ENCODE measurements around the gene CDH20. TPM values are rescaled to one million over a fixed set of nuclear protein-coding genes. Genes with fewer than 3 reads are reported as not detected.

CDH20 gene
- polyA plus RNA-seq, 1 donor (not counting 4 experiments of a cell fraction or from before 2014, with no cell fraction given): not detected

- no peak overlapping the region for H2AFZ ChIP-seq (ENCODE audit: control insufficient read depth, low read length)
- no peak for DNase-seq (ENCODE audit: low read depth, low spot score)
- no peak overlapping the region for H3K27ac ChIP-seq (ENCODE audit: control insufficient read depth, insufficient read depth, low read length)
- no peaks in the 10 kb centered on the region for H4K20me1 ChIP-seq (ENCODE audit: control insufficient read depth, extremely low read depth, insufficient read depth, low read length)
- no peak overlapping the region for H3K9ac ChIP-seq (ENCODE audit: control insufficient read depth, extremely low read depth, insufficient read depth, low read length)
- no peaks in the 10 kb centered on the region for H3K36me3 ChIP-seq (ENCODE audit: control insufficient read depth in 2 of 2, extremely low read depth in 1 of 2, insufficient read depth in 2 of 2, low read length in 2 of 2)
- H3K79me2 ChIP-seq (ENCODE audit: control insufficient read depth, insufficient read depth, low read length): no peaks in the 10 kb centered on the region
- TF ChIP-seq CTCF (optimal IDR thresholded peaks at IDR 0.05 in 1 of 3, IDR thresholded peaks at IDR 0.05 in 1 of 3, conservative IDR thresholded peaks at IDR 0.05 in 1 of 3; ENCODE audit: extremely low read depth in 1 of 3, insufficient read depth in 2 of 3, low read length in 3 of 3) (no peak), EZH2 (IDR thresholded peaks at IDR 0.05; ENCODE audit: low read length) (no peak)
- H3K27me3 ChIP-seq (ENCODE audit: control insufficient read depth, extremely low read depth, insufficient read depth, low read length): no peaks in the 10 kb centered on the region
- no peak for FAIRE-seq
- H3K4me2 ChIP-seq (ENCODE audit: control insufficient read depth, extremely low read depth, insufficient read depth, low read depth, low read length): no peak overlapping the region
- H3K4me3 ChIP-seq (ENCODE audit: control insufficient read depth in 2 of 3, extremely low read depth in 1 of 3, insufficient read depth in 2 of 3, low read depth in 1 of 3, low read length in 3 of 3): no peak overlapping the region
- no peaks in the 10 kb centered on the region for H3K9me1 ChIP-seq (ENCODE audit: control insufficient read depth, extremely low read depth, insufficient read depth, low read length)
- no peaks in the 10 kb centered on the region for H3K4me1 ChIP-seq (ENCODE audit: control insufficient read depth, extremely low read depth, insufficient read depth, low read length)
- dilution Hi-C loops (cut with MboI; ENCODE audit: extremely low pct_ligation_motif_present, low sequenced_read_pairs): no loop called here
- no peaks in the 10 kb centered on the region for H3K9me3 ChIP-seq (ENCODE audit: control insufficient read depth, low read depth, low read length)
Measured at GRCh38 chr18:61535401-61535800, 202.2 kb downstream of the CDH20 start.

DNA sequence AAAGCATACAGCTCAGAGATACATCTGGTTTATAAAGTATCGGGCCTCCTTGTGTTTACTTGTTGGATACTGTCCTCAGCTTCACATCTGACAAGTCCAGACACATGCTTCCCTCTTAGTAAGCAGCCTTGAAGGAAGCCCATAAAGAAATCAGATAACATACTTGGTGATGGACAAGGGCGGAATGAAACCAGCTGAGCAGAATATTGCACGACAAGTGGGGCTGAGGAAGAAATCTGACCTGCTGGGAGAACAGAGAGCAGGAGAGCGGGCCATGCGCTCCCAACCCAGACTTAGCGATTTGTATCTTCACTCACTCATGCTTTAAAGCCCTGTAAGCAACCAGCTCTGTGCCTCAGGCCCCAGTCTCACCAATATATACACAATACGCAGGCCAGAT is 208.4 kb downstream of the CDH20 start:
- TF ChIP-seq EZH2 (IDR thresholded peaks at IDR 0.05; ENCODE audit: low read length): no peak
- no peak for TF ChIP-seq CTCF (optimal IDR thresholded peaks at IDR 0.05 in 1 of 3, IDR thresholded peaks at IDR 0.05 in 1 of 3, conservative IDR thresholded peaks at IDR 0.05 in 1 of 3; ENCODE audit: extremely low read depth in 1 of 3, insufficient read depth in 2 of 3, low read length in 3 of 3)
- Histone ChIP-seq H4K20me1 (ENCODE audit: control insufficient read depth, extremely low read depth, insufficient read depth, low read length) (no peaks in the 10 kb centered on the region), H3K4me2 (ENCODE audit: control insufficient read depth, extremely low read depth, insufficient read depth, low read depth, low read length) (peak overlapping the region; percentile 74), H2AFZ (ENCODE audit: control insufficient read depth, low read length) (peak overlapping the region; percentile 81), H3K9me3 (ENCODE audit: control insufficient read depth, low read depth, low read length) (no peaks in the 10 kb centered on the region), H3K4me3 (ENCODE audit: control insufficient read depth in 2 of 3, extremely low read depth in 1 of 3, insufficient read depth in 2 of 3, low read depth in 1 of 3, low read length in 3 of 3) (peak overlapping the region in 2 of 3 experiments; percentile 31 to 53), H3K9ac (ENCODE audit: control insufficient read depth, extremely low read depth, insufficient read depth, low read length) (peak overlapping the region; percentile 6), H3K36me3 (ENCODE audit: control insufficient read depth in 2 of 2, extremely low read depth in 1 of 2, insufficient read depth in 2 of 2, low read length in 2 of 2) (no peaks in the 10 kb centered on the region), H3K9me1 (ENCODE audit: control insufficient read depth, extremely low read depth, insufficient read depth, low read length) (no peaks in the 10 kb centered on the region), H3K4me1 (ENCODE audit: control insufficient read depth, extremely low read depth, insufficient read depth, low read length) (peaks cover 13% of the 10 kb centered on the region), H3K27ac (ENCODE audit: control insufficient read depth, insufficient read depth, low read length) (peak overlapping the region; percentile 46), H3K27me3 (ENCODE audit: control insufficient read depth, extremely low read depth, insufficient read depth, low read length) (no peaks in the 10 kb centered on the region), H3K79me2 (ENCODE audit: control insufficient read depth, insufficient read depth, low read length) (no peaks in the 10 kb centered on the region)
- FAIRE-seq (peak; percentile 95), DNase-seq (ENCODE audit: low read depth, low spot score) (peak; percentile 71)
- dilution Hi-C loops (cut with MboI; ENCODE audit: extremely low pct_ligation_motif_present, low sequenced_read_pairs): no loop called here
